Placental pericyte (primary cell): ENCODE data around the gene WDR90. TPM values are rescaled to one million over a fixed set of nuclear protein-coding genes. Genes with fewer than 3 reads are reported as not detected.

Experiments
- total RNA-seq: library from RNA; depleted of rRNA; stranded (reverse); fragments of >200 nt; gene quantifications from 2 replicates; pipeline ENCODE4 v1.2.3, GENCODE V29; 2012

Gene WDR90
- 12.3 and 22.6 TPM in 2 replicates for total RNA-seq

DNA sequence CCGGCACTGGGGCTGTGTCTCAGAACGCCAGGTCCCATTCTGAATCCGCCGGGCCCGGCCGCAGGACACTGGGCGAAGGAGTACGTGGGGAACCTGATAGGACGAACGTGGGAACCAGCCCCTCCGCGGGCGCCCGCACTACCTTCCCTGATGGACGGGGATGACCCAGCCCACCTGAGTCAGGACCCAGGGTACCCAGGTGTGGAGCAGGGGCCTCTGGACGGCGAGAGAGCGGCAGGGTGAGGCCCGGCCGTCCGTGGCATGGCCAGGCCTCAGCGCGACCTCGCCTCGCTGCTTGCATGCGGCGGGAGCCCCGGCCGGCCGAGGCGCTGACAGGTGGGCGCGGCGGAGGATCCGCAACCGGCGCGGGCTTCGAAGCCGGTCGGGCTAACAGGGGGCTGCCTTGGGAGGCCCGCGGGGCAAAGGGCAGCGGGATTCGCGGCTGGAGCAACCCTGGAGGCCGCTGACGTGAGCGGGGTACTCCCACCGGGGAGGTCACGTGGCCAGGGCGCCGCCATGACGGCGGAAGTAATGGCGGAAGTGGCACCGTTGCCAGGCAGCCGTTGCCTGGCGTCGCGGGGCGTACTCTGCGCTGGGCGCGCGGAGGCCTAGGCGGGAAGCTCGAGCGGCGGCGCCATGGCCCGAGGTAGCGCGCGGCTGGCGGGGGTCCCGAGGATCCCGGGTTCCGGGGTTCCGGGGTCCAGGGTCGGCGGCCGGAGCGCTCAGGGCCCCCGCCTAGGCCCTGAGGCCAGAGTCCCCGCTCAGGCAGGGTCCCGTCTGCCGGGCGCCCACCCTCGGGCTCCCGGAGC is at the start of gene WDR90:
Gene WDR90, plus strand, starts transcription at position 585 of the 809 bp plus-strand sequence. Its CDS starts 52 bp downstream, at position 637.

DNA sequence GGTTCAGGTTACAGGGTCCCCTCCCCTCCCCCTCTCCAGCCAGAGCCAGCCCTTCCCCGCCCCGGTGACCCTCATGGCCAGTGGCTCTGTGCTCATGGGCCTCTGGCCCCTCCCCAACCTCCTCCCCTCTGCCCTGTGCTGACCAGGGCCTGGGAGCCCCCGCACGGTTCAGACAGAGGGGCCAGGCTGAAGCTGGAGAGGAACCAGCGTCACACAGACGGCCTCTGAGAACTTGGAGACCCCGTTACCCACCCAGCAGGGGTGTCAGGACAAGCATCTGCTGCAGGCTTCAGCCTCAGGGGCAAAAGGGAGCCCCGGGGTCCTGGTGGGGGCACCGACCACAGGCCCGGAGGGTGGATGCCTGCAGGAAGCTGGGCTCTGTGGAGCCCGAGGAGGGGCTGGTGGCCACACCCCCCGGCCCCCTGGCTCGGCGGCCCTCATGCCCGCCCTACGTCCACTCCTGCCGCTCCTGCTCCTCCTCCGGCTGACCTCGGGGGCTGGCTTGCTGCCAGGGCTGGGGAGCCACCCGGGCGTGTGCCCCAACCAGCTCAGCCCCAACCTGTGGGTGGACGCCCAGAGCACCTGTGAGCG is 18.3 kb upstream of the WDR90 start, which contains the start of gene WFIKKN1:
Gene WFIKKN1, plus strand, starts transcription at position 171 of the 591 bp plus-strand sequence. Its CDS starts 269 bp downstream, at position 440.

DNA sequence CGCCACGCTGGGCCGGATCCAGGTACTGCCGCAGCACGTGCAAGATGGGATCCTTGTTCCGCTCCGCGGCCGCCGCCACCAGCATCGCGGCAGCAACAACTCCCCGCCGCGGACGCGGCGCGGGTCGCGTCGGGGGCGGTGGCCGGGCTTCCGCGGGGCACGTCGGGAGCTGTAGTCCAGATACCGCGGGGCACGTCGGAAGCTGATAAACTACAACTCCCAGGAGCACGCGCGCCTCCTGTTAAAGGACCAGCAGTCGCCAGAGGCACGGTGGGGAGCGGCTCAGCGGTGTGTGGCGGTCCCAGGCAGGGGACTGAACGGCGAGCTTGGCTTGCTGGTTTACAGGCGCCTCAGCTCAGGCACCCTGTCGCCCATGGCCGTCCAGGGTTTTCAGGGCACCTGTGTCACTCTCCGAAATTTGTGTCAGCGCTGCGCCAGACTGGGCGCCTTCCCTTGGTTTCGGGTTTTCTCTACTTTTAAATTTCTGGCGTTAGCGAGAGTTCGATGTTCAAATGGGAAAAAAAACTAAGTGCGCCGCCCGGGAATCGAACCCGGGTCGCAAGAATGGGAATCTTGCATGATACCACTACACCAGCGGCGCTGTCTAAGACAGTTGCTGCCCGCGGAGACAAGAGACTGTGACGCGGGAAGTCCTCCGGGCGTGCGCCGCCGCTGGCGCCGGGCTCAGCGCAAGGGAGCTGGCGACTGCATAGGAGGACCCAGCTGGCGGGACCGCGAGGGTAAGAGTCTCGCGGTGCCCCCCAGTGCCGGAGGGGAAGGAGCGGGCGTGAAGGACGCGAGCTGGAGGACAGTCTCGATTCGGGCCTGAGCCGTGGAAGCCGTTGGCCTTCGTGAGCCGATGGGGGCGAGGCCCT is 12.7 kb upstream of the WDR90 start, which contains the start of gene METTL26:
Gene METTL26, minus strand, starts transcription at position 100 of the 875 bp plus-strand sequence. Its CDS starts 15 bp downstream, at position 85.

DNA sequence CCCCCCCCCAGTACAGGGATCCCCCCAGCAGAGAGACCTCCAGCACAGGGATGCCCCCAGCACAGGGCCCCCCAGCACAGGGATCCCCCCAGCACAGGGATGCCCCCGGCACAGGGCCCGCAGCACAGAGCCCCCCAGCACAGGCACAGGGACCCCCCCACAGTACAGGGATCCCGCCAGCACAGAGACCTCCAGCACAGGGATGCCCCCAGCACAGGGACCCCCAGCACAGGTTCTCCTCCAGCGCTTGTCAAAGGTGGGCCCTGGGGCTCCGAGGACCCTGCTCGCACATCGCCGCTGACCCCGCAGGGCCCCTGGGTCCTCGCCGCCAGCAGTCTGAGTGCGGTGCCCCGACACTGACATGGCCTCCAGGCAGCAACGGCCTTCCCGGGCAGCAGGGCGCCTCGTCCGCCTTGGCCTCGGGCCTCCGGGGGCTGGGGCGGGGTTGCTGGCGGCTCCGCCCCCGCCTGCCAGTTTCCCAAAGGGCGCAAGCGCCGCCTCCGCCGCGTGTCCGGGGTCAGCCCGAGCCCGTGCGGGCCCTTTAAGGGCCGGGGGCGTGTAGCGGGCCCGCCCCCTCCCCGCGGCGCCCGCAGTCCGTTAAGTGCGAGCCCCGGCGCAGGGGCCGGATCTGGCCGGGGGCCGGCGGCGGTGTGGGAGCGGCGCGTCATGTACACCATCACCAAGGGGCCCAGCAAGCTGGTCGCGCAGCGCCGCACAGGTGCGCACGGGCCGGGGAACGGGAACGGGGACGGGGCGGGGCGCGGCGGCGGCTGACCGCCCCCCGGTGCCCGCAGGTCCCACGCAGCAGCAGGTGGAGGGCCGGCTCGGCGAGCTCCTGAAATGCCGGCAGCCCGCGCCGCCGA is 7.6 kb upstream of the WDR90 start, which contains the start of gene MCRIP2:
Gene MCRIP2, plus strand, starts transcription at position 503 of the 863 bp plus-strand sequence. Its CDS starts 164 bp downstream, at position 667.

DNA sequence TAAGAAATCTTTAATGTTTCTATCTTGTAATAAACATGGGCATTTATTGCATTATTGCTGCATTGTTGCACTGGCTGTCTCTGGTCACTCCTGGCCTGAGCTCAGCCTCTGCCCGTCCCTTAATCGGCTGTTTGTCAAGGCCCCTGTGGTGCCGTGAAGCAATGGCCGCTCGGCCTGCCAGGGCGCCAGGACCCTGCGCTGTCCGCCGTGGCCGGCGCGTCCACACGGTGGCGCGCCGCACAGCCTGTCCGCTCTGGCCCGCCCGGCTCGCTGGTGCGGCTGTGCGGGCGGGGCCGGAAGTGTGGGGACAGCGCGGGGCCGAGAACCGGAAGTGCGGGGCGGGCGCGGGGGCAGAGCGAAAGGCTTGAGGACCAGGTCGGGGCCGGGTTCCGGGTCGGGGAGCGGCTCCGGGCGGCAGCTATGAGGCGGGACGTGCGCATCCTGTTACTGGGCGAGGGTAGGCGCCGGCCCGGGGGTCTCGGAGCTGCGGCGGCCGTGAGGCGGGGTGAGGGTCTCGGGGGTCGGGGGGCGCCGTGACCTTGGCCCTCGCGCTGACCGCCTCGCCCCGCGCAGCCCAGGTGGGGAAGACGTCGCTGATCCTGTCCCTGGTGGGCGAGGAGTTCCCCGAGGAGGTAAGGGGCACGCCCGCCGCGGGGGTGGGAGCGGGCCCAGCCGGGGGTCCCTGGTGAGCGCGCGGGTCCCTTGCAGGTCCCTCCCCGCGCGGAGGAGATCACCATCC is 18.8 kb downstream of the WDR90 start, which contains the start of gene RHOT2:
Gene RHOT2, plus strand, starts transcription at position 353 of the 739 bp plus-strand sequence. Its CDS starts 68 bp downstream, at position 421.

GRCh38 chr16:674968-675883 is 26.1 kb downstream of the WDR90 start, which contains the start of gene RHBDL1:
Gene RHBDL1, plus strand, starts transcription at chr16:675671. Its CDS starts 120 bp downstream, at chr16:675791.

GRCh38 chr16:679814-680624 is 30.9 kb downstream of the WDR90 start, which contains the start of gene STUB1:
Gene STUB1, plus strand, starts transcription at chr16:680410. Its CDS starts 116 bp downstream, at chr16:680526.

GRCh38 chr16:684071-684794 is 35.1 kb downstream of the WDR90 start, which contains the start of gene JMJD8:
Gene JMJD8, minus strand, starts transcription at chr16:684334. Its CDS starts 15 bp downstream, at chr16:684319.

GRCh38 chr16:705431-706188 is 56.4 kb downstream of the WDR90 start, which contains the start of gene FBXL16:
Gene FBXL16, minus strand, starts transcription at chr16:705801. Its CDS starts 8,396 bp downstream, at chr16:697405.

DNA sequence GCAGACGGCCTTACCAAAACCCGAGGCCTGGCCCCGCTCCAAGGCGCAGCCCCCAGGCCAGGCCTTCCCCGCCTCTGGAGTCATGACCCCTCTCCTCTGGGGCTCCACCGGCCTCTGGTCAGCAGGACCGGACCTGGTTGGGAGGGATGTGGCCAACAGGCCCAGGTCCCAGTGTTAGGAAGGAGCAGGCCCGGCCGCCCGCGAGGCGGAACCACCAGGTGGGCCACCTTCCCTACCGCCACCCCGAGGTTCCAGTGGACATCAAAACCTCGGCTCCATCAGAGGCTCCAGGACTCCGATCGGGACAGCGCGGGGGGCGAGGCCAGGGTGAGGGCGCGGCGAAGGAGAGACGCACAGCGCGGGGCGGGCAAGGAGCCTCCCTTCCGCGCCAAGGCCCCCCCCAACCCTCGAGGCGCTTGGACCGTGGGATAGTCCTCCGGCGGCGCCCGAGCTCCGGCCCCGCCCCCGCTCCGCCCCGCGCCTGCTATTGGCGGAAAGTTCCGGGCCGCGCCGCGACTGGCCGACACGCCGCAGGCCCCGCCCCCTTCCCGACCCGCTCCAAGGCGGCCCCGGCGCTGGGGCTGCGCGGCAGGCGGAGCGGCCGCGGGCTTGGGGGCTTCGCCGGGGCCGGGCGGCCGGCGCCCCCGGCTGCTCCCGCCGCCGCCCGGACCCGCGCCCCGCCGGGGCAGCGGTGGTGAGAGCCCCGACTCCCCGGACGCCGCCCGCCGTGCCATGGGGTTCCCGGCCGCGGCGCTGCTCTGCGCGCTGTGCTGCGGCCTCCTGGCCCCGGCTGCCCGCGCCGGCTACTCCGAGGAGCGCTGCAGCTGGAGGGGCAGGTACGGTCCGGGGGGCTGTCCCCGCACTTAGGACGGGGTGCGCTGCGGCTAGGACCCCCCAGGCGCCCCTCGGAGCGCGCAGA is 65.7 kb downstream of the WDR90 start, which contains the start of gene METRN:
Gene METRN, plus strand, starts transcription at position 561 of the 919 bp plus-strand sequence. Its CDS starts 172 bp downstream, at position 733.

Other genes with a start within 250 kb of the WDR90 start
- 8.8 and 10.2 TPM in 2 replicates for gene DECR2, start 247.5 kb upstream of the WDR90 start, total RNA-seq
- gene RAB11FIP3, start 223.7 kb upstream of the WDR90 start, total RNA-seq = 23.2 and 27.8 TPM in 2 replicates
- gene CAPN15, start 121.7 kb upstream of the WDR90 start, total RNA-seq = 68.9 and 91.9 TPM in 2 replicates
- 0.14 TPM in 1 of 2 replicates, not detected in the other for gene PRR35, start 89.0 kb upstream of the WDR90 start, total RNA-seq
- 2.6 TPM in 2 replicates for gene NHLRC4, start 82.4 kb upstream of the WDR90 start, total RNA-seq
- 27.8 and 33.5 TPM in 2 replicates for gene PIGQ, start 79.4 kb upstream of the WDR90 start, total RNA-seq
- gene RAB40C, start 59.3 kb upstream of the WDR90 start, total RNA-seq = 15.3 and 16.5 TPM in 2 replicates
- 0.14 and 0.22 TPM in 2 replicates for gene WFIKKN1, start 18.4 kb upstream of the WDR90 start, total RNA-seq
- 99.1 and 106 TPM in 2 replicates for gene METTL26, start 13.1 kb upstream of the WDR90 start, total RNA-seq
- 11.5 and 16.6 TPM in 2 replicates for gene MCRIP2, start 7.5 kb upstream of the WDR90 start, total RNA-seq
- 56.5 and 67.4 TPM in 2 replicates for gene RHOT2, start 18.8 kb downstream of the WDR90 start, total RNA-seq
- gene RHBDL1, start 26.3 kb downstream of the WDR90 start, total RNA-seq = 2.3 and 2.4 TPM in 2 replicates
- 91.5 and 131 TPM in 2 replicates for gene STUB1, start 31.0 kb downstream of the WDR90 start, total RNA-seq
- 45.7 and 62.3 TPM in 2 replicates for gene JMJD8, start 35.0 kb downstream of the WDR90 start, total RNA-seq
- 12.9 and 15.8 TPM in 2 replicates for gene WDR24, start 41.0 kb downstream of the WDR90 start, total RNA-seq
- 0.22 TPM in 1 of 2 replicates, not detected in the other for gene FBXL16, start 56.4 kb downstream of the WDR90 start, total RNA-seq
- gene METRN, start 65.8 kb downstream of the WDR90 start, total RNA-seq = 10.1 and 40.1 TPM in 2 replicates
- gene ANTKMT, start 71.8 kb downstream of the WDR90 start, total RNA-seq = 25.4 and 30.6 TPM in 2 replicates
- 1.1 and 3.1 TPM in 2 replicates for gene CCDC78, start 77.1 kb downstream of the WDR90 start, total RNA-seq
- 8.3 and 23.4 TPM in 2 replicates for gene HAGHL, start 77.7 kb downstream of the WDR90 start, total RNA-seq
- 25.2 and 40.8 TPM in 2 replicates for gene CIAO3, start 91.6 kb downstream of the WDR90 start, total RNA-seq
- not detected in 2 replicates for gene MSLN, start 111.4 kb downstream of the WDR90 start, total RNA-seq
- gene RPUSD1, start 139.0 kb downstream of the WDR90 start, total RNA-seq = 33.3 and 54.4 TPM in 2 replicates
- gene CHTF18, start 139.3 kb downstream of the WDR90 start, total RNA-seq = 2.2 and 36.9 TPM in 2 replicates
- not detected in 2 replicates for gene GNG13, start 151.4 kb downstream of the WDR90 start, total RNA-seq